H9 (cell line): ENCODE measurements around the gene EME1. TPM values are rescaled to one million over a fixed set of nuclear protein-coding genes. Genes with fewer than 3 reads are reported as not detected.
A peak's percentile ranks its signal among the peaks of the same experiment; 100 is the strongest.
"Not testable (repeated sequence)": the region's sequence is repeated elsewhere in the genome, so short reads cannot be mapped to it uniquely, and the experiment has no call there.

Experiments used
- DNase-seq: peaks from one replicate; pipeline ENCODE4 v3.0.0-alpha.2; 2017
- H2AFZ ChIP-seq: one replicate; pipeline ENCODE4 v1.6.1; 2013; ENCODE audit warnings: mild to moderate bottlenecking, low read length, control low read depth, moderate library complexity
- H2AK5ac ChIP-seq: 2 replicates; pipeline ENCODE4 v1.6.1; 2013; ENCODE audit warnings: low read length, control low read depth, mixed read lengths; ENCODE audit not compliant: insufficient read length
- H2BK120ac ChIP-seq: one replicate; pipeline ENCODE4 v1.6.1; 2013; ENCODE audit warnings: low read depth, mild to moderate bottlenecking, low read length, control low read depth, inconsistent platforms; ENCODE audit not compliant: poor library complexity, severe bottlenecking
- H2BK12ac ChIP-seq: 2 replicates; pipeline ENCODE4 v1.6.1; 2013; ENCODE audit warnings: low read length, control low read depth, mixed read lengths, low read depth; ENCODE audit not compliant: insufficient read length
- H2BK15ac ChIP-seq: 2 replicates; pipeline ENCODE4 v1.6.1; 2013; ENCODE audit warnings: low read depth, low read length, control low read depth
- H2BK20ac ChIP-seq: one replicate; pipeline ENCODE4 v1.6.1; 2013; ENCODE audit warnings: low read depth, mild to moderate bottlenecking, low read length, control low read depth, inconsistent platforms; ENCODE audit not compliant: poor library complexity, severe bottlenecking
- H2BK5ac ChIP-seq: 2 replicates; pipeline ENCODE4 v1.6.1; 2013; ENCODE audit warnings: low read length, control low read depth, mixed read lengths; ENCODE audit not compliant: insufficient read length
- H3K14ac ChIP-seq: 2 replicates; pipeline ENCODE4 v1.6.1; 2013; ENCODE audit warnings: low read length, control low read depth; ENCODE audit not compliant: insufficient read depth
- H3K18ac ChIP-seq: 2 replicates; pipeline ENCODE4 v1.6.1; 2013; ENCODE audit warnings: low read depth, mild to moderate bottlenecking, mixed read lengths, low read length, control low read depth; ENCODE audit not compliant: insufficient read length
- H3K23ac ChIP-seq: 2 replicates; pipeline ENCODE4 v1.6.1; 2013; ENCODE audit warnings: low read length, control low read depth, mixed read lengths, low read depth; ENCODE audit not compliant: insufficient read length
- H3K23me2 ChIP-seq: 2 replicates; pipeline ENCODE4 v1.6.1; 2013; ENCODE audit warnings: low read depth, mild to moderate bottlenecking, mixed read lengths, low read length, control low read depth; ENCODE audit not compliant: insufficient read length, poor library complexity, severe bottlenecking
- H3K27ac ChIP-seq: 2 replicates; pipeline ENCODE4 v1.5.1; 2013; ENCODE audit warnings: low read length, control low read depth, mixed read lengths, low read depth; ENCODE audit not compliant: insufficient read length
- H3K27me3 ChIP-seq: 2 replicates; pipeline ENCODE4 v1.6.1; 2013; ENCODE audit warnings: low read length, control low read depth, inconsistent platforms; ENCODE audit not compliant: insufficient read depth
- H3K4ac ChIP-seq: 2 replicates; pipeline ENCODE4 v1.6.1; 2013; ENCODE audit warnings: low read depth, mild to moderate bottlenecking, control low read depth, inconsistent platforms, low read length, moderate library complexity
- H3K4me1 ChIP-seq: 2 replicates; pipeline ENCODE4 v1.6.1; 2013; ENCODE audit warnings: low read length, control low read depth, inconsistent platforms; ENCODE audit not compliant: insufficient read depth
- H3K4me2 ChIP-seq: 2 replicates; pipeline ENCODE4 v1.6.1; 2013; ENCODE audit warnings: low read length, control low read depth, mixed read lengths; ENCODE audit not compliant: insufficient read length, insufficient read depth
- H3K56ac ChIP-seq: 2 replicates; pipeline ENCODE4 v1.6.1; 2013; ENCODE audit warnings: low read depth, mild to moderate bottlenecking, mixed read lengths, low read length, control low read depth; ENCODE audit not compliant: insufficient read length
- H3K79me1 ChIP-seq: 2 replicates; pipeline ENCODE4 v1.6.1; 2013; ENCODE audit warnings: low read depth, mild to moderate bottlenecking, moderate library complexity, low read length, control low read depth, inconsistent platforms; ENCODE audit not compliant: insufficient read depth, poor library complexity, severe bottlenecking
- H3K79me2 ChIP-seq: 2 replicates; pipeline ENCODE4 v1.6.1; 2013; ENCODE audit warnings: low read length, control low read depth, inconsistent platforms; ENCODE audit not compliant: insufficient read depth
- H3K9ac ChIP-seq: 2 replicates; pipeline ENCODE4 v1.6.1; 2013; ENCODE audit warnings: low read length, control low read depth, mixed read lengths; ENCODE audit not compliant: insufficient read length; ENCODE audit errors: extremely low read depth
- H3K9me3 ChIP-seq: one replicate; pipeline ENCODE4 v1.6.1; 2013; ENCODE audit warnings: low read depth, low read length, inconsistent platforms; ENCODE audit not compliant: control insufficient read depth
- H3T11ph ChIP-seq: one replicate; pipeline ENCODE4 v1.6.1; 2013; ENCODE audit warnings: mild to moderate bottlenecking, low read length, control low read depth, inconsistent platforms
- H4K20me1 ChIP-seq: one replicate; pipeline ENCODE4 v1.6.1; 2013; ENCODE audit not compliant: control insufficient read depth, insufficient read length, insufficient read depth
- H4K5ac ChIP-seq: 2 replicates; pipeline ENCODE4 v1.6.1; 2013; ENCODE audit warnings: low read depth, mild to moderate bottlenecking, mixed read lengths, low read length, control low read depth; ENCODE audit not compliant: insufficient read length
- H4K8ac ChIP-seq: replicated peaks from 2 replicates; pipeline ENCODE4 v1.6.1; 2013; ENCODE audit warnings: low read length, control low read depth, mixed read lengths, low read depth; ENCODE audit not compliant: insufficient read length
- H4K91ac ChIP-seq: 2 replicates; pipeline ENCODE4 v1.6.1; 2013; ENCODE audit warnings: low read depth, mild to moderate bottlenecking, moderate library complexity, mixed read lengths, low read length, control low read depth; ENCODE audit not compliant: insufficient read length
- H3K27ac Mint-ChIP-seq, 3 experiments: 2 replicates in 2 of 3; 3 replicates in 1 of 3; pipeline ENCODE4 v1.8.0; 2020 to 2021; ENCODE audit warnings: mixed read lengths in 3 of 3, mild to moderate bottlenecking in 1 of 3, moderate library complexity in 1 of 3
- H3K27me3 Mint-ChIP-seq: 2 replicates; pipeline ENCODE4 v1.8.0; 2021; ENCODE audit warnings: low read depth, mild to moderate bottlenecking, moderate library complexity, mixed read lengths
- H3K36me3 Mint-ChIP-seq, 3 experiments: 2 replicates in 2 of 3; 3 replicates in 1 of 3; pipeline ENCODE4 v1.8.0; 2020 to 2021; ENCODE audit warnings: low read depth in 3 of 3, mixed read lengths in 3 of 3; ENCODE audit not compliant: insufficient read depth in 1 of 3
- H3K4me1 Mint-ChIP-seq, 2 experiments: 2 replicates each; pipeline ENCODE4 v1.8.0; 2020; ENCODE audit warnings: mixed read lengths in 2 of 2
- H3K4me3 Mint-ChIP-seq, 2 experiments: 2 replicates in 1 of 2; 3 replicates in 1 of 2; pipeline ENCODE4 v1.8.0; 2020 to 2021; ENCODE audit warnings: mild to moderate bottlenecking in 2 of 2, mixed read lengths in 2 of 2, moderate library complexity in 1 of 2
- H3K9me3 Mint-ChIP-seq, 2 experiments: 2 replicates in 1 of 2; 3 replicates in 1 of 2; pipeline ENCODE4 v1.8.0; 2020; ENCODE audit warnings: mild to moderate bottlenecking in 2 of 2, mixed read lengths in 2 of 2, moderate library complexity in 1 of 2
- CTCF ChIP-seq: fragments of 200-600 bp; sonication (generic); conservative IDR thresholded peaks from 3 replicates; pipeline ENCODE4 v1.8.0; 2021; ENCODE audit warnings: antibody characterized with exemption, mild to moderate bottlenecking
- WGBS: extraction: QIAGEN DNeasy Blood & Tissue Kit; methylation state at CpG from one replicate; pipeline ENCODE4 v1.1.7; 2013; ENCODE audit warnings: missing lambda C conversion rate, low lambda C conversion rate, mixed read lengths; ENCODE audit not compliant: insufficient read length; ENCODE audit errors: extremely low coverage; 5-methylcytosine and 5-hydroxymethylcytosine counted together
- total RNA-seq: library from RNA; stranded (reverse); gene quantifications from 2 replicates; pipeline ENCODE4 v1.2.1, GENCODE V29; 2021

EME1 gene
- total RNA-seq, 1 experiment from 2014 or later: 15.1 TPM

DNA sequence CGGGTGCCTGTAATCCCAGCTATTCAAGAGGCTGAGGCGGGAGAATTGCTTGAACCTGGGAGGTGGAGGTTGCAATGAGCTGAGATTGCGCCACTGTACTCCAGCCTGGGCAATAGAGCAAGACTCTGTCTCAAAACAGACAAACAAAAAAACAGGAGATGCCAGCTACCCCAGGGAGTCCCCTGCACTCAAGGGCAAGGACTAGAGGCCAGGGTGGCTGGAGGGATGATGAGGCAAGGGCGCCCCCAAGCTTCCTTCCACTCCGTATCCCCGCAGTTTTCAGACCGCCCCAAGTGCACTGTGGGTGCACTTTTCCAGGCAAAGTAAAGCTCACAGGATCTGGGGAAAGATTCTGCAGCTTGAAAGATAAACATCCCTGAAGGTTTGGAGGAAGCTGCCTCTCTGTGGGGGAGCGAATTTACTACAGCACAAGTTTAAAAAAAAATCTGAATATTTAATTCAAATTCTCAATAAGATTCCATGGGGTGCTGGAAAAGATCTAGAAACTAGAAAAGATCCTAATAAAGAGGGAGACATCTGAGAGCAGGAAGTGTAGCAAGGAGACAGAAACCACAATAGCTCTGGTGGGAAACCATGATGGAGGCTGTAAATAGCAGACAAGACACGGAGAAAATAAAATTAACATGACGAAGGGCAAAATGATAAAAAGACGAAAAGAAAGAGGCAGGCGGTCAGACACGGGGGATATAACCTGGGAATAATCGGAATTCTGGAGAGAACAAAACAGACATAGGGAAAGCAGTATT lies 39.6 kb upstream of the EME1 start:
- not testable (repeated sequence) for H3K36me3 Mint-ChIP-seq, H3K27me3 Mint-ChIP-seq, H3K14ac ChIP-seq, H3K9ac ChIP-seq, H4K91ac ChIP-seq, H2AK5ac ChIP-seq, H3K4me2 ChIP-seq, H2BK120ac ChIP-seq, H2BK12ac ChIP-seq, H3K27me3 ChIP-seq, H3T11ph ChIP-seq, H2BK5ac ChIP-seq, H3K23ac ChIP-seq, H3K56ac ChIP-seq, H3K79me1 ChIP-seq, H4K5ac ChIP-seq, H4K20me1 ChIP-seq, H3K9me3 ChIP-seq, H3K79me2 ChIP-seq, H3K4me1 ChIP-seq, H2AFZ ChIP-seq, H3K4ac ChIP-seq, H3K23me2 ChIP-seq, H3K27ac ChIP-seq, H2BK20ac ChIP-seq, H4K8ac ChIP-seq, H3K9me3 Mint-ChIP-seq, H2BK15ac ChIP-seq, H3K18ac ChIP-seq
- TF ChIP-seq CTCF: peak; percentile 52; the same call in 2 of the 3 replicates
- Mint-ChIP-seq H3K4me1 (peaks cover 11 to 16% of the 10 kb centered on the region in 2 experiments), H3K27ac (peak overlapping the region in 2 of 3 experiments; percentile 40 to 83; a peak in 4 of 7 replicates), H3K4me3 (peak overlapping the region in 1 of 2 experiments; percentile 32; a peak in 1 of 5 replicates)
- DNase-seq: peak; percentile 67
- no CpG with 5 or more reads among the region's 14 CpGs for WGBS
